22Rv1 (cell line): Measurements from ENCODE around the gene ASPSCR1.

Source experiments
- H3K27ac ChIP-seq: fragments of 450-650 bp; 2 replicates; pipeline ENCODE4 v1.5.1; 2017
- ZFX ChIP-seq: fragments of 450-650 bp; IDR thresholded peaks from 2 replicates; pipeline ENCODE4 v1.6.1; 2017; ENCODE audit warnings: antibody characterized with exemption, borderline replicate concordance
- TF ChIP-seq, protein P1 (sequence below): fragments of 450-650 bp; IDR thresholded peaks from 2 replicates; pipeline ENCODE4 v1.5.1; 2017; ENCODE audit warnings: mild to moderate bottlenecking

Gene ASPSCR1

DNA sequence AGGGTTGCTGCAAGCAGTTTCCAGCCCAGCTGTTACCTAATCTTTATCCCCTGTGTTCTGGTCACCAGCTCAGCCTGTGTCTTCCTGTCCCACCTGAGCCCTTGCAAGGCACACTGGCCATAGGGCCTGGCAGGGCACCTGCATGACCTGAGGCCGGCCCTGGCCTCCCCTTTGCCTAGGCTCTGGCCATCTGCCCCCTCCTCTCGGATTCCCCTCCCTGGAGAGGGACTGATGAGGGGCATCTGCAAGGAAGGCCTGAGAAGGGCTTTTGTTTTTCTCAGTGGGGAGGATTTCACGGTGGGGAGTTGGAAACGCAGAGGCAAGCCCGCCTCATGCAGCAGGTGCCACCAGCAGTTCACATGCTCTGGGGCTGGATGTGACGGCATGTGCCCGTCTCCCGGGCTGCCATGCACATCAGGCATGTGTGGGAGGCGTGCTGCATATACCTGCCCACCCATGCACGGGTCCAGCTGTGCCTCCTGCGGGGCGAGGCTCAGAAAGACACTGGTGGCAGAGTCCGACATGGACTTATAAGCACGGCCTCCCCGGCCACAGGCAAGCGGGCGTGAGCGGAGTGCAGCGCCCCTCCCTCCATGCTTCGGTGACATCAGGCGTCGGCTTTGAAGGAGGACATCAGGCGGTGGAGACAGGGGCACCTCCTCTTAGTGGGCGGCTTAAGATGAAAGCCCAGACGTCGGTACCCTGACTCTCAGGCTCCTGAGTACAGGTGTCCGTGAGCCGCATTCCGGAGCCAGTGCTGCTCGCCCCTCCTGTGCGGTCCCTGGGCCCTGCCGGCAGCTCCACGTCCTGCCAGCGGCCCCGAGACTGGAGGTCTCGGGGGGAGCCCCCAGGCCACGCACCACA lies 16.5 kb downstream of the ASPSCR1 start:
- H3K27ac ChIP-seq, result no peak overlapping the region
- TF ChIP-seq ZFX, result no peak
- TF ChIP-seq, protein P1, sequence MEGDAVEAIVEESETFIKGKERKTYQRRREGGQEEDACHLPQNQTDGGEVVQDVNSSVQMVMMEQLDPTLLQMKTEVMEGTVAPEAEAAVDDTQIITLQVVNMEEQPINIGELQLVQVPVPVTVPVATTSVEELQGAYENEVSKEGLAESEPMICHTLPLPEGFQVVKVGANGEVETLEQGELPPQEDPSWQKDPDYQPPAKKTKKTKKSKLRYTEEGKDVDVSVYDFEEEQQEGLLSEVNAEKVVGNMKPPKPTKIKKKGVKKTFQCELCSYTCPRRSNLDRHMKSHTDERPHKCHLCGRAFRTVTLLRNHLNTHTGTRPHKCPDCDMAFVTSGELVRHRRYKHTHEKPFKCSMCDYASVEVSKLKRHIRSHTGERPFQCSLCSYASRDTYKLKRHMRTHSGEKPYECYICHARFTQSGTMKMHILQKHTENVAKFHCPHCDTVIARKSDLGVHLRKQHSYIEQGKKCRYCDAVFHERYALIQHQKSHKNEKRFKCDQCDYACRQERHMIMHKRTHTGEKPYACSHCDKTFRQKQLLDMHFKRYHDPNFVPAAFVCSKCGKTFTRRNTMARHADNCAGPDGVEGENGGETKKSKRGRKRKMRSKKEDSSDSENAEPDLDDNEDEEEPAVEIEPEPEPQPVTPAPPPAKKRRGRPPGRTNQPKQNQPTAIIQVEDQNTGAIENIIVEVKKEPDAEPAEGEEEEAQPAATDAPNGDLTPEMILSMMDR, result no peak

DNA sequence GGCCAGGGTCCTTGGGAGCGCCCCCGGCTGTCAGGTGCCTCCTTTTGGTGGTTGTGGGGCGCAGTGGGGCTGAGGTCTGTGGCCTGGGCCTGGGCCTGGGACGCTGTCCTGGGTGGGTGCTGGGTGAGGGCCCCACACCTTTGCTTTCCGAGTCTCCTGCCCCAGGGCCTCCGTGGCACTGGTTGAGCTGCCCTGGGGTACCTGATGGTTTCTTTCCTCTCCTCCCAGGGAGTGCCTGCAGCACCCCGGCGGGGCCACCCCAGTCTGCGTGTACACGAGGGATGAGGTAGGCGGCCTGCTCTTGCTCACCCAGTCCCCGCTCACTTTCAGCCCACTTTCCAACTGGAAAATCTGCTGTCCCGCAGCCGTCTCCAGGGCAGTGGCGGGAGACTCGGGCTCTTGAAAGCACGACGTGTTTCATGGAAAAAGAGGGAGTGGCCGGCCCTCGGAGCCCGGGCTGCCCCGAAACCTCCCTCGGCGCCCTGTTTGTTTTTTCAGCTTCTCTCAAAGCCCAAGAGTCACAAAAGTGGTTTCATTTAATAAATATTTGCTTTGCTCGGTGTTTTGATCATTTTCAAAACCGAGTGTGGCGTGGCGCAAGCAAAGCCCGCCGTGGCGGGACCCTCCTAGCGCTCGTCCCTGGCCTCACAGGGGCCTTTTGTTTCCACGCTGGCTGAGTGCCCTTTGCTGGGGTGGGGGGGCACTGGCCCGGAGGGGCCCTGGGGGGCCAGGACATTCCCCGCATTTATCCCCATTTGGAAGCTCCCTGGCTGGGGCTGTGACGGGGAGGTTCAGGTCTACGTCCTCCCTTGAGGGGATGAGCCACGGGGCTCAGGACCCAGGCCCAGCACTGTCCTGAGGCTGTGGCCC lies 17.4 kb downstream of the ASPSCR1 start:
- no peak overlapping the region for H3K27ac ChIP-seq
- TF ChIP-seq, protein P1, result no peak
- no peak for TF ChIP-seq ZFX

DNA sequence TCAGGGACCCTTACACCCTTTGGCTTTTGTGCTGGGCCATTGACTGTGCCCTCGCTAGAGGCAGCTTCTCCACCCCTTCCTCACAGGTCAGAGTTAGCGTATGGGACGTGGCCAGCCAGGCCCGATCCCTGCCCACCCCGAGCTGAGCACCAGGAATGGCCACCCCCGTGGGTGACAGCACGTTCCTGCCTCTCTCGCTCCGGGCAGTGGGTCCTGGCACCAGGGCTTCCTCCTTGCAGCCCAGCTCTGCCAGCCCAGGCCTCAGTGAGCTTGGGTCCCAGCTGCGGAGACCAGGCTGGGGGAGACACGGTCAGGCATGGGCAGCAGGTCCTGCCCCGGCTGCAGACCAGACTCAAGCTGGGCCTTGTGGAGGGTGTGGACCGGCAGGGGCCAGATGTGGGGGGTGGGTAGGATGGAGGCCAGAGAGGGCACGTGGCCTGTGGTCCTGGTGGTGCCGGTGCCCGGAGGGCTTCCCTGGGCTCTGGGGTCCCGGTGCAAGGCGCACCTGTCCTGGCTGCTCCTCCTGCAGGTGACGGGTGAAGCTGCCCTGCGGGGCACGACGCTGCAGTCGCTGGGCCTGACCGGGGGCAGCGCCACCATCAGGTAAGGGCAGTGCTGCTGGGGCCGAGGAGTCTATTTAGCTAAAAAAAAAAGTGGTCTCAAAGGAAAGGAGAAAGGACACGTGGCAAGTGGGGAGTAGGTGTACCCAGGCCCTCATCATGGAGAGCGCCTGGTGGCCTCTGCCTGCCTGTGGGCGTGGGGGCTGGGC lies 18.2 kb downstream of the ASPSCR1 start:
- H3K27ac ChIP-seq, result no peak overlapping the region

DNA sequence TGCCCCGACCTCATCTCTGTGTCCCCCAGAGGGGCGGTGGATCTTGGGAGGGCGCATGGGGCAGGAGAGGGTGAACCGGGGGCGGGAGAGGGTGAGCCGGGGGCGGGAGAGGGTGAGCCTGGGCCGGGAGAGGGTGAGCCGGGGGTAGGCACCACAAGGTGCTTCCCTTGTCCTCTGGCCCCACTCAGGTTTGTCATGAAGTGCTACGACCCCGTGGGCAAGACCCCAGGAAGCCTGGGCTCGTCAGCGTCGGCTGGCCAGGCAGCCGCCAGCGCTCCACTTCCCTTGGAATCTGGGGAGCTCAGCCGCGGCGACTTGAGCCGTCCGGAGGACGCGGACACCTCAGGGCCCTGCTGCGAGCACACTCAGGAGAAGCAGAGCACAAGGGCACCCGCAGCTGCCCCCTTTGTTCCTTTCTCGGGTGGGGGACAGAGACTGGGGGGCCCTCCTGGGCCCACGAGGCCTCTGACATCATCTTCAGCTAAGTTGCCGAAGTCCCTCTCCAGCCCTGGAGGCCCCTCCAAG lies 18.9 kb downstream of the ASPSCR1 start:
- no peak overlapping the region for H3K27ac ChIP-seq
- TF ChIP-seq ZFX, result no peak
- TF ChIP-seq, protein P1, result no peak

More for the DNA sequence above, 18.2 kb downstream of the ASPSCR1 start:
- TF ChIP-seq, protein P1, result no peak
- TF ChIP-seq ZFX, result no peak

DNA sequence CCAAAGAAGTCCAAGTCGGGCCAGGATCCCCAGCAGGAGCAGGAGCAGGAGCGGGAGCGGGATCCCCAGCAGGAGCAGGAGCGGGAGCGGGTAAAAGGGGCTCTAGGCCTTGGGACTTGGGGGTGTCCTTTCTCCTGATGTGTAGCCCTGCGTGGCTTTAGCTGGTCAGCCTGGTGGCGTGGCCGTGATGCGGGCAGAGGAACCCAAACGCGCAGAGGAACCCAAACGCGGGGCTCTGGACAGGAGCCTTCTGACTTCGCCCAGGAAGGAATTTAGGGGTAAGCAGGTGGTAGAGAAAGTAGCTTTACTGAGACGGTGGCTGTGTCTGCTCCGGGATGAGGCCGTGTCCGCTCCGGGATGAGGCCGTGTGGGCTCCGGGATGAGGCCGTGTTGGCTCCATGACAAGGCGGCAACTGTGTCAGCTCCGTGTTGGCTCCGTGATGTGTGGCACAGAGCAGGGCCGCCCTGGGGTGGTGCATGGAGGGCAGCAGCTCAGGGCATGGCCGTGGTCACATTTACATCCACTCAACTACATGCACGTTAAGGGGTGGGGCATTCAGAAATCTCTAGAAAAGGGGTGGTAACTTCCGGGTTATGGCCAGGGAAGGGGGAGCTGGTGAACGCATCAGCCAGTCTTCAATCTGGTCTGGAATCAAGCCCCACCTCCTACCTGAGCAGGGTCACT lies 19.5 kb downstream of the ASPSCR1 start:
- TF ChIP-seq, protein P1, result no peak
- TF ChIP-seq ZFX, result no peak
- no peak overlapping the region for H3K27ac ChIP-seq

DNA sequence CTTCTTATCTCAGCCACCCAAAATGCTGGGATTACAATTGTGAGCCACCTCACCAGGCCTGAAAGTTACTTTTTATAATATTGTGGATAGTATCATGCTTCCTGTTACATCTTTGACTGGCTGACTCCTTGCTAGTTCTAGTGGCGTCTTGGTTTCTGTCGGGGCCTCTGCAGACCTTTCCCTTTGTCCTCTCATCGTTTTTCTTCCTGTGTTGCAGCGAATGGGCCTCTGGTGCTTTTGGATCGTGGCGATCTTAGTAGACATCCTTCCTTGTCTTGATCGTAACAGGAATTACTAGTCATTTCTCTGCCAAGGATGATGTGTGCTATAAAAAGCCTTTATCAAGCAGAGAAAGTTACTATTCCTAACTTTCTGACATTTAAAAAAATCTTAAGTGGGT lies 20.8 kb downstream of the ASPSCR1 start:
- TF ChIP-seq ZFX, result no peak
- TF ChIP-seq, protein P1, result no peak
- no peak overlapping the region for H3K27ac ChIP-seq
